EH (cell line): ENCODE measurements around the gene ALDH1B1.
A peak's percentile ranks its signal among the peaks of the same experiment; 100 is the strongest.

Experiments used
- DNase-seq: peaks from one replicate; pipeline ENCODE4 v3.0.0-alpha.2; 2015; ENCODE audit warnings: low read depth

Gene ALDH1B1

DNA sequence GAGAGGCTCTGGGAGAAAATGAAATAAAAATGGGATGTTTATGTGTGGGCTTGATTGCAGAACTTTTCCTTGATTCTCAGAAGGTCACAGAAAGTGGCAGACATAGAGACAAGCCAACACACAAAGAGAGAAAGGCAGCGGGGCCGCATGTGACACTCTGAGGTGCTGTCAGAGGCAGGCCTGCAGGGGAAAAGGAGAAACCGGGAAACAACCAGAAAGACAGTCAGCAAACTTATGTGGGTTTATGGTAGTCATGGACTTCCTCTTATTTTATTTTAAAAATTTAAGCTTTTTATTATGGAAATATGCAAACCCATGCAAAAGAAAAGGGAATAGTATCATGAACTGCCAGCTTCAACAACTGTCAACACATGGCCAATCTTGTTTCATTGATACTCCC lies 48.0 kb downstream of the ALDH1B1 start:
- no peak for DNase-seq

DNA sequence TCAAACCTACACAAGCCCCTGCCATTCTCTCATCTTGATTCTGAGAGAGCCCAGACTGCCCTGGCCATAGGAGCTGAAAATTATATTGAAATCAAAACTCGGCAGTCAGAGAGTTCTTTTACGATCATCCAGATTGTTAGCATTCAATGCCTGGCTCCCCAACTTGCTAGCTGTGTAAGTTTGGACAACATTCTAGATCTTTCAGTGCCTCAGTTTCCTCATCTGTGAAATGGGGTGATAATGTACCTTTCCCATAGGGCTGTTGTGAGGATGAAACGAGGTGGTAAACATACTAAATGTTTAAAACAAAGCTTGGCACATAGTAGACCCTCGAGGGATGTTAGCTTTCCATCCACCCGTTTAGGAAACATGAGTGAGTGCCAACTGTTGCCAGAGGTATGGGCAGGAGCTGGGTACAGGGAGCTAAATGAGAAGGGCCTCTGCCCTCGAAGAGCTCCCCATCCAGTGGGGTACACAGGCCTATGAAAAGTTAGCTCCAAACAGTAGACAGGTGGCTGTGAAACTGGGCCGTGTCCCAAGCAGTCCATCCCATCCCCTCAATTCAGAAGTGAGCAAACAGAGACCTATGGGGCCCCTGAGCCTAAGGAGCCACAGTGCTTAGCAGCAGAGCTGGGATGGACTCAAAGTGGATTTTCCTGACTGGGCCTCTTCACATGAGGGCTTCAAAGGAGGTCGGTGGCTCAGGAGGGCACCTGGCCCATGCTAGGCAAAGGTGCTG lies 49.0 kb downstream of the ALDH1B1 start:
- no peak for DNase-seq

DNA sequence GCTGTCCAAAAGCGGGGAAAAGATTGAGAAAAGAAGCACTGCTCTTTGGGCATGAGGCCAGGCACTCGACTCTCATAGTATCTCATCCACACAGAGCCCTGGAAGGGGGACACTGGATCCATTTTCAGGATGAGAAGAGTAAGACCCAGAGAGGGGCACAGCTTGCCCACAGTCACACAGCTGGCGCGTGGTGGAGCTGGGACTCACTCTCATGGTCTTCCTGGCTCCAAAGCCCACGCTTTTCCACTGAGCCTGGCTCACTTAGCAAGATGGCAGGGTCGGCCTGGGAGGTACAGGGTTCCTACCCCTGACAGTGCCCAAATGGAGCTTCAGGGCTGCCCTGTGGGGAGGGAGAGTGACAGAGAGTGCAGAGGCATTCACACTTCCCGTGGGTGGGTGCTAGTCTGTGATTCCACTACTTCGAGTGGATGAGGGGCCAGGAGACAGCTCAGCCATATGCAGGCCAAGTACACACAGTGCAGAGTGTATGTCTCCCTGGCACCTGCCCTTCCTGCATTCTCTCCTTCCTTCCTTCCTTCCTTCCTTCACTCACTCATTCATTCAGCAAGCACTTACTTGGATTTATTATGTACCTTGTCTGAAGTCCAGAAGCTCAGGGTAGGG lies 50.1 kb downstream of the ALDH1B1 start:
- no peak for DNase-seq

DNA sequence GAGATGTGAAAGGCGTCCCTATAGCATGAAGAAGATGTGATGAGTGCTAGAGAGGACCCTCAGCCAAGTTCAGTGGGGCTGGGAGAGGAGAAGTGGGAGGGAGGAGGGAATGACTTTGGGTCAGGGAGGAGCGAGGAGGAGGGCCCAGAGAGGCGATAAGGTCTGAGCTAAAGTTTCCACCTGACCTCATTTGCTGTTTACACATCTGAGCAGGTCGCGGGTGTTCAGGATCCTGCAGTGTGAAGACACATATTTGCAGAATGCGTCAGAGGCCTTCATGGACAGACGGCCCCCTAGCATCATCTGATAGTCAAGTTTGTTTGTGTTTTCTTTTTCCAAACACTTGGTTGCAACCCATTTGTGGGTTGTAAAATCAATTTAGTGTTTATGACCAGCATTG lies 50.7 kb downstream of the ALDH1B1 start:
- peak; percentile 56 for DNase-seq

DNA sequence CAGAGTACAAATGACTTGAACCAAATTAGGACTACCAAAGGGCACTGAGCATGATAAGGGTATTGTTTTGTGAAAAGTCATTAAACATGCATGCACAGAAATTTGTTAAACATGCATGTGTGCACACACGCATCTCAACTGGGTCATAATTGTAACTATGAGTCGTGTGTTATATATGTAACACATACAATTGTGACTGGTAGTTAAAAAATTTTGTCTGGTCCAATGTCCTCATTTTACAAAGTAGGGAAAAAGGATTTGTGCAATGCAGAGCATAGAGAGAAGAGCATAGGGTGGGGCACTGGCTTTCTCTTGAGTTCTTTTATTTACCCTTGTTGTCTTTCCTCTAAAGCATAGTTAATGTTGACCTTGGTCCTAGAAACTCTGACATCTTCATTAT lies 51.1 kb downstream of the ALDH1B1 start:
- DNase-seq, result peak; percentile 55

DNA sequence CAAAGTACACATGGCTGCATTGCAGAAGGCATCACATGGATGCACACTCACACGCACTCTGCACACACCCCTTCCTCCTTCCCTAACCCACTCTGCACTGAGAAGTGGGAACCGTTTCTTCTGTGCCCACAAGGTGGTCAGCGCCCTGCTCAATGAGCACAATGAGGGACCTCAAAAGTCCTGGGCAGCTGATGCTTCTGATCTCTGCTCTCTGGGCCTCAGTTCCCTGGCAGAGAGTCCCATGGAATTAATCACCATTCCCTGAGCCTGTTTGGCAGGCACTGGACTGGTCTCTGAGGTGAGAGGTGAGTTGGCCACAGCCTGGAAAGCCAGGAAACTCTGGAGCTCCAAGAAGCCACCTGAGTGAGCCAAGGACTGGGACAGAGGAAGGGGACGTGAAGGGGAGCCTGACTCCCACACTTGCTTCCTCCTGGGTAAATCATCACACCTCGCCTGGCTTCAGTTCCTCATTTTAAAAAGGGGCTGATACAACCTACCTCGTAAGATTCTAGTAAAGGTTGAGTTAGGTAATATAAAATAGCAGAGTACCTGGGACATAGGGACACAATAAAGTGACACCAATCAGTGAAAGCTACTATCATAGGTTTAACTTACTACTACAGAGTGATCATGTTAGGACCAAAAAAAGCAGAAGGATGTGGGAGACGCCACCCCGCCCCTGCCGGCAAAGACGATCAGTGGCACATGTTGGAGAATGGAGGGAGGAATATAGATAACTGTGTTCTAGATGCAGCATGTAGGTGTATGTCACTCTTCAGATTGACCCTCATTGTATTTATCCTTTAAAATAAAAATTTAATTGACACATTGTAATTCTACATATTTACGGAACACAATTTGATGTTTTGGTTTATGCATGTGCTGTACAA lies 52.9 kb downstream of the ALDH1B1 start:
- no peak for DNase-seq

DNA sequence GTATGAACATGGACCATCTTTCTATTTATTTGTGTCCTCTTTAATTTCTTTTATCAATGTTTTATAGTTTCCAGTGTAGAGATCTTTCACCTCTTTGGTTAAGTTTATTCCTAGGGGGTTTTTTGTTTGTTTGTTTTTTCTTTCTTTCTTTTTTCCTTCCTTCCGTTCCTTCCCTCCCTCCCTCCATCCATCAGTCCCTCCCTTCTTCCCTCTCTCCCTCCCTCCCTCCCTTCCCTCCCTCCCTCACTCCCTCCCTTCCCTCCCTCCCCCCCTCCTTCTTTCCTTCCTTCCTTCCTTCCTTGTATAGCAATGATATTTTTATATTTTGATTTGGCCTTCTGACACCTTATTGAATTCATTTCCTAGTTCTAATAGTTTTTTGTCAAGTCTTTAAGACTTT lies 55.2 kb downstream of the ALDH1B1 start:
- no peak for DNase-seq
